ENCODE results near the gene SDCCAG8.

DNA sequence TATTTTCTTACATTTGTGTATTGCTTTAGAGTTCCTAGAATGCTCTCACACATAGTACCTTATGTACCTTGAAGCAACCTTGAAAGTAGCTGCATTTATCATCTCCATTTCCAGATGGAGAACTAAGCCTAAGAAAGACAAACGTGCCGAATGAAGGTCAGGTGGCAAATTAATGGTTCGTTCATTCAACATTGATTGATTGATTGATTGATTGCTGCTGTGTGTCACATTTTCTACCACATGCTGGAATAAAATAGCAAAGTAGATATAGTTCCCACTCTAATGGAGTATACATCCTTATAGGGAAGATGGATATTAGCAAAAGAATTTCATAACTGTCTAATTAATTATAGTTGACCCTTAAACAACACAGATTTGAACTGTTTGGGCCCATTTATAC is 172.2 kb downstream of the SDCCAG8 start:
- no peak for TF ChIP-seq NR2F2 (IDR thresholded peaks at IDR 0.05)
- TF ChIP-seq GABPA (IDR thresholded peaks at IDR 0.05 in 1 of 2, conservative IDR thresholded peaks at IDR 0.05 in 1 of 2) = no peak
- TF ChIP-seq CTCF (IDR thresholded peaks at IDR 0.05; ENCODE audit: low read depth, low read length, missing input control) = no peak
- no peak for TF ChIP-seq YY1 (IDR thresholded peaks at IDR 0.05)
- TF ChIP-seq ZBTB33 (IDR thresholded peaks at IDR 0.05) = no peak
- no peak for TF ChIP-seq HNF4A (conservative IDR thresholded peaks at IDR 0.05)
- TF ChIP-seq JUND (IDR thresholded peaks at IDR 0.05) = no peak
- TF ChIP-seq, protein P1, sequence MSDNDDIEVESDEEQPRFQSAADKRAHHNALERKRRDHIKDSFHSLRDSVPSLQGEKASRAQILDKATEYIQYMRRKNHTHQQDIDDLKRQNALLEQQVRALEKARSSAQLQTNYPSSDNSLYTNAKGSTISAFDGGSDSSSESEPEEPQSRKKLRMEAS (IDR thresholded peaks at IDR 0.05) = no peak
- no peak for TF ChIP-seq EGR1 (IDR thresholded peaks at IDR 0.05; ENCODE audit: low read depth in 2 of 2)
